Liver (tissue), 3 donors: ENCODE results near the gene AJAP1.

Experiments used
- RAD21 ChIP-seq, 2 donors: IDR thresholded peaks; 2 replicates each; pipeline ENCODE4 v1.6.1; 2016; ENCODE audit warnings: antibody characterized with exemption in 2 of 2, mild to moderate bottlenecking in 2 of 2
- RXRA ChIP-seq, 2 donors: IDR thresholded peaks; 2 replicates each; pipeline ENCODE4 v1.6.1; 2017 to 2018; ENCODE audit warnings: antibody characterized with exemption in 2 of 2, mild to moderate bottlenecking in 1 of 2
- TAF1 ChIP-seq: conservative IDR thresholded peaks from 2 replicates; pipeline ENCODE4 v1.6.1; 2016; ENCODE audit warnings: antibody characterized with exemption, mild to moderate bottlenecking
- YY1 ChIP-seq: IDR thresholded peaks from 2 replicates; pipeline ENCODE4 v1.6.1; 2016; ENCODE audit warnings: antibody characterized with exemption, mild to moderate bottlenecking
- TF ChIP-seq, protein P1 (sequence below): fragments of 150-350 bp; IDR thresholded peaks from 2 replicates; pipeline ENCODE4 v1.5.1; 2017; ENCODE audit warnings: improper control_type of control experiment, low read depth, low read length; ENCODE audit not compliant: missing input control
- TF ChIP-seq, protein P2 (sequence below): IDR thresholded peaks from 2 replicates; pipeline ENCODE4 v1.6.1; 2016; ENCODE audit warnings: antibody characterized with exemption, mild to moderate bottlenecking
- TF ChIP-seq, protein P3 (sequence below): IDR thresholded peaks from 2 replicates; pipeline ENCODE4 v1.6.1; 2016; ENCODE audit warnings: antibody characterized with exemption
- TF ChIP-seq, protein P4 (sequence below): IDR thresholded peaks from 2 replicates; pipeline ENCODE4 v1.6.1; 2016; ENCODE audit warnings: antibody characterized with exemption
- donor health status: healthy.
- donor health status: healthy.

DNA sequence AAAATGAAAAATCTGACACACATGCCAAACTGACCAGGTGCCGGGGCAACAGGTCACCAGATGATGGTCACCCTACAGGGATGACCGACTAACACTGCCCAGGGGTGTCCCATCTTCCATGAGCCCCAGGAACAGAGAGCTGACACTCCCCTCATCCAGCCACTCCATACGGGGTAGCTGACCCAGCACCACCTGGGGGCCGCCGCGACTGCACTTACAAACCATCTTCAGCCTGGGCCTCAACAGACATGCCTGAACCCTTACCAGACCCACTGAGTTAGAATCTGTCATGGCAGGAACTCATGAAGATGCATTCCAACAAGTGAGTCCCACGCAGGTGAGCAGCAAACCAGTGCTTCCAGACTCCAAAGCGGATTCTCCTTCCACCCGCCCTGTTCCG, 31.6 kb upstream of the AJAP1 start:
- TF ChIP-seq, protein P1, sequence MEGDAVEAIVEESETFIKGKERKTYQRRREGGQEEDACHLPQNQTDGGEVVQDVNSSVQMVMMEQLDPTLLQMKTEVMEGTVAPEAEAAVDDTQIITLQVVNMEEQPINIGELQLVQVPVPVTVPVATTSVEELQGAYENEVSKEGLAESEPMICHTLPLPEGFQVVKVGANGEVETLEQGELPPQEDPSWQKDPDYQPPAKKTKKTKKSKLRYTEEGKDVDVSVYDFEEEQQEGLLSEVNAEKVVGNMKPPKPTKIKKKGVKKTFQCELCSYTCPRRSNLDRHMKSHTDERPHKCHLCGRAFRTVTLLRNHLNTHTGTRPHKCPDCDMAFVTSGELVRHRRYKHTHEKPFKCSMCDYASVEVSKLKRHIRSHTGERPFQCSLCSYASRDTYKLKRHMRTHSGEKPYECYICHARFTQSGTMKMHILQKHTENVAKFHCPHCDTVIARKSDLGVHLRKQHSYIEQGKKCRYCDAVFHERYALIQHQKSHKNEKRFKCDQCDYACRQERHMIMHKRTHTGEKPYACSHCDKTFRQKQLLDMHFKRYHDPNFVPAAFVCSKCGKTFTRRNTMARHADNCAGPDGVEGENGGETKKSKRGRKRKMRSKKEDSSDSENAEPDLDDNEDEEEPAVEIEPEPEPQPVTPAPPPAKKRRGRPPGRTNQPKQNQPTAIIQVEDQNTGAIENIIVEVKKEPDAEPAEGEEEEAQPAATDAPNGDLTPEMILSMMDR, result no peak
- TF ChIP-seq, protein P2, sequence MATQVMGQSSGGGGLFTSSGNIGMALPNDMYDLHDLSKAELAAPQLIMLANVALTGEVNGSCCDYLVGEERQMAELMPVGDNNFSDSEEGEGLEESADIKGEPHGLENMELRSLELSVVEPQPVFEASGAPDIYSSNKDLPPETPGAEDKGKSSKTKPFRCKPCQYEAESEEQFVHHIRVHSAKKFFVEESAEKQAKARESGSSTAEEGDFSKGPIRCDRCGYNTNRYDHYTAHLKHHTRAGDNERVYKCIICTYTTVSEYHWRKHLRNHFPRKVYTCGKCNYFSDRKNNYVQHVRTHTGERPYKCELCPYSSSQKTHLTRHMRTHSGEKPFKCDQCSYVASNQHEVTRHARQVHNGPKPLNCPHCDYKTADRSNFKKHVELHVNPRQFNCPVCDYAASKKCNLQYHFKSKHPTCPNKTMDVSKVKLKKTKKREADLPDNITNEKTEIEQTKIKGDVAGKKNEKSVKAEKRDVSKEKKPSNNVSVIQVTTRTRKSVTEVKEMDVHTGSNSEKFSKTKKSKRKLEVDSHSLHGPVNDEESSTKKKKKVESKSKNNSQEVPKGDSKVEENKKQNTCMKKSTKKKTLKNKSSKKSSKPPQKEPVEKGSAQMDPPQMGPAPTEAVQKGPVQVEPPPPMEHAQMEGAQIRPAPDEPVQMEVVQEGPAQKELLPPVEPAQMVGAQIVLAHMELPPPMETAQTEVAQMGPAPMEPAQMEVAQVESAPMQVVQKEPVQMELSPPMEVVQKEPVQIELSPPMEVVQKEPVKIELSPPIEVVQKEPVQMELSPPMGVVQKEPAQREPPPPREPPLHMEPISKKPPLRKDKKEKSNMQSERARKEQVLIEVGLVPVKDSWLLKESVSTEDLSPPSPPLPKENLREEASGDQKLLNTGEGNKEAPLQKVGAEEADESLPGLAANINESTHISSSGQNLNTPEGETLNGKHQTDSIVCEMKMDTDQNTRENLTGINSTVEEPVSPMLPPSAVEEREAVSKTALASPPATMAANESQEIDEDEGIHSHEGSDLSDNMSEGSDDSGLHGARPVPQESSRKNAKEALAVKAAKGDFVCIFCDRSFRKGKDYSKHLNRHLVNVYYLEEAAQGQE, result no peak
- TF ChIP-seq TAF1 (no peak), RAD21 (IDR thresholded peaks at IDR 0.05) (no peak), YY1 (no peak), RXRA (IDR thresholded peaks at IDR 0.05) (no peak)
- TF ChIP-seq, protein P3, sequence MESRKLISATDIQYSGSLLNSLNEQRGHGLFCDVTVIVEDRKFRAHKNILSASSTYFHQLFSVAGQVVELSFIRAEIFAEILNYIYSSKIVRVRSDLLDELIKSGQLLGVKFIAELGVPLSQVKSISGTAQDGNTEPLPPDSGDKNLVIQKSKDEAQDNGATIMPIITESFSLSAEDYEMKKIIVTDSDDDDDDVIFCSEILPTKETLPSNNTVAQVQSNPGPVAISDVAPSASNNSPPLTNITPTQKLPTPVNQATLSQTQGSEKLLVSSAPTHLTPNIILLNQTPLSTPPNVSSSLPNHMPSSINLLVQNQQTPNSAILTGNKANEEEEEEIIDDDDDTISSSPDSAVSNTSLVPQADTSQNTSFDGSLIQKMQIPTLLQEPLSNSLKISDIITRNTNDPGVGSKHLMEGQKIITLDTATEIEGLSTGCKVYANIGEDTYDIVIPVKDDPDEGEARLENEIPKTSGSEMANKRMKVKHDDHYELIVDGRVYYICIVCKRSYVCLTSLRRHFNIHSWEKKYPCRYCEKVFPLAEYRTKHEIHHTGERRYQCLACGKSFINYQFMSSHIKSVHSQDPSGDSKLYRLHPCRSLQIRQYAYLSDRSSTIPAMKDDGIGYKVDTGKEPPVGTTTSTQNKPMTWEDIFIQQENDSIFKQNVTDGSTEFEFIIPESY, result no peak
- TF ChIP-seq, protein P4, sequence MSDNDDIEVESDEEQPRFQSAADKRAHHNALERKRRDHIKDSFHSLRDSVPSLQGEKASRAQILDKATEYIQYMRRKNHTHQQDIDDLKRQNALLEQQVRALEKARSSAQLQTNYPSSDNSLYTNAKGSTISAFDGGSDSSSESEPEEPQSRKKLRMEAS, result no peak
